ENCODE results near the gene BTD. TPM values are rescaled to one million over a fixed set of nuclear protein-coding genes. Genes with fewer than 3 reads are reported as not detected.

The BTD gene
- total RNA-seq (ENCODE audit: unreplicated experiment), result 13.1 TPM
- long read RNA-seq, full-length matches to known transcripts, result 8 of 11 reads
- long read RNA-seq, partial matches to known transcripts, result 3 of 11 reads
- long read RNA-seq, other reads (novel, unspliced or antisense), result 0 of 11 reads

GRCh38 chr3:15601399-15602145 is at the start of gene BTD, which contains the start of gene HACL1:
TSS of gene BTD (plus strand) at chr3:15601745. CDS start at chr3:15635440, 33,695 bp downstream.
TSS of gene HACL1 (minus strand) at chr3:15601569. CDS start at chr3:15601463, 106 bp downstream.
- peak; percentile 96 for DNase-seq (ENCODE audit: low spot score)

DNA sequence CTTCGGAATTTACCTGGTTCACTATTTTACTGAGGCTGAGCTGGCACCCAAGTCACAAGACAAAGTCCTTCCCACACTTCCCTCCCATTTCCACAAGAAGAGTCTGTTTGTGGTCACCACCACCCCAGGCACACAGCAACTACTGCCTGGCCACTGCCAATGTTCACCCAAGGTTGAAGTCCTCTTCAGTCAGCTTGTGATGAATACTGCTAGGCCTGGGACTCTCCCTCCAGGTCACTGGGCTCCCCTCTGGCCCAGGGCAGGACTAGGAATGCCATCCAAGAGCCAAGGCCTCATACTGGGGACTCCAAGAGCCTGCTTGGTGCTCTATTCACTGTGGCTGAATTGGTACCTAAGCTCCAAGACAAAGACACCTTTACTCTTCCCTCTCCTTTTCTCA is 49.6 kb upstream of the BTD start:
- no peak for DNase-seq (ENCODE audit: low spot score)
- no peaks in the 10 kb centered on the region for H3K9me3 Mint-ChIP-seq (ENCODE audit: unreplicated experiment)
- no peak overlapping the region for H3K27ac Mint-ChIP-seq (ENCODE audit: unreplicated experiment)
- H3K27me3 Mint-ChIP-seq (ENCODE audit: unreplicated experiment), result peaks cover 2% of the 10 kb centered on the region
- H3K4me3 Mint-ChIP-seq (ENCODE audit: unreplicated experiment), result no peak overlapping the region
- no peaks in the 10 kb centered on the region for H3K4me1 Mint-ChIP-seq (ENCODE audit: unreplicated experiment)
- no peak for TF ChIP-seq CTCF (IDR thresholded peaks at IDR 0.05; ENCODE audit: unreplicated experiment)
- H3K36me3 Mint-ChIP-seq (ENCODE audit: low read depth, unreplicated experiment), result peaks cover 4% of the 10 kb centered on the region

More at GRCh38 chr3:15601399-15602145, at the start of gene BTD, which contains the start of gene HACL1:
- Mint-ChIP-seq H3K27me3 (ENCODE audit: unreplicated experiment) (peaks cover 9% of the 10 kb centered on the region), H3K36me3 (ENCODE audit: low read depth, unreplicated experiment) (peaks cover 28% of the 10 kb centered on the region), H3K4me1 (ENCODE audit: unreplicated experiment) (peaks cover 20% of the 10 kb centered on the region), H3K4me3 (ENCODE audit: unreplicated experiment) (peak within 1 kb of the TSS; percentile 100), H3K27ac (ENCODE audit: unreplicated experiment) (peak within 1 kb of the TSS; percentile 94), H3K9me3 (ENCODE audit: unreplicated experiment) (no peaks in the 10 kb centered on the region)
- no peak for TF ChIP-seq CTCF (IDR thresholded peaks at IDR 0.05; ENCODE audit: unreplicated experiment)

- Mint-ChIP-seq H3K4me3 (ENCODE audit: unreplicated experiment) (no peak overlapping the region), H3K27me3 (ENCODE audit: unreplicated experiment) (peaks cover 2% of the 10 kb centered on the region), H3K9me3 (ENCODE audit: unreplicated experiment) (no peaks in the 10 kb centered on the region), H3K27ac (ENCODE audit: unreplicated experiment) (no peak overlapping the region), H3K36me3 (ENCODE audit: low read depth, unreplicated experiment) (peaks cover 4% of the 10 kb centered on the region), H3K4me1 (ENCODE audit: unreplicated experiment) (peaks cover 2% of the 10 kb centered on the region)
- TF ChIP-seq CTCF (IDR thresholded peaks at IDR 0.05; ENCODE audit: unreplicated experiment), result no peak
- no peak for DNase-seq (ENCODE audit: low spot score)
Measured at GRCh38 chr3:15553749-15554148, 47.8 kb upstream of the BTD start.

- peaks cover 2% of the 10 kb centered on the region for H3K4me1 Mint-ChIP-seq (ENCODE audit: unreplicated experiment)
- H3K4me3 Mint-ChIP-seq (ENCODE audit: unreplicated experiment), result no peak overlapping the region
- no peak for DNase-seq (ENCODE audit: low spot score)
- no peaks in the 10 kb centered on the region for H3K9me3 Mint-ChIP-seq (ENCODE audit: unreplicated experiment)
- no peak overlapping the region for H3K27ac Mint-ChIP-seq (ENCODE audit: unreplicated experiment)
- peaks cover 2% of the 10 kb centered on the region for H3K27me3 Mint-ChIP-seq (ENCODE audit: unreplicated experiment)
- peaks cover 9% of the 10 kb centered on the region for H3K36me3 Mint-ChIP-seq (ENCODE audit: low read depth, unreplicated experiment)
- TF ChIP-seq CTCF (IDR thresholded peaks at IDR 0.05; ENCODE audit: unreplicated experiment), result no peak
Measured at GRCh38 chr3:15556512-15556911, 45.0 kb upstream of the BTD start.

DNA sequence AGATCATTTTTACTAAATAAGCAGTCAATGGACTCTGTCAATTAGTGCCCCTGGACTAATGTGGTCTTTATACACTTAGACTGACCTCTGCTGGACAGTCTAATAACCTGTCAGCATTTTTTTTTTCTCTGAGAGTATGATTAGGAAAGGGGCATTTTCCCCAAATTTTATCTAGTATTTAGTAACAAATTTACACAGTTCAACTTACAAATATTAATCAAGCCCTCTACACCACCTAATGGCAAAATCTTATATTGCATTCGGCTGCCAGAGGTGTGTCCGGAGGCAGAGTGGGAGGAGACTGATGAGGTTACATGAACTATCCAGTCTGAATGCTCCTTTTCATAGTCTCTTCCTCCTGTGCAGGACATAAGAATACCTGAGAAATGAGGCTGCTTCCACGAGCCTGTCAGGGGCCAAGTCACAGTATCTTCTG is 44.0 kb upstream of the BTD start:
- H3K27ac Mint-ChIP-seq (ENCODE audit: unreplicated experiment), result no peak overlapping the region
- H3K4me1 Mint-ChIP-seq (ENCODE audit: unreplicated experiment), result peaks cover 2% of the 10 kb centered on the region
- DNase-seq (ENCODE audit: low spot score), result peak; percentile 60
- H3K9me3 Mint-ChIP-seq (ENCODE audit: unreplicated experiment), result no peaks in the 10 kb centered on the region
- peaks cover 7% of the 10 kb centered on the region for H3K36me3 Mint-ChIP-seq (ENCODE audit: low read depth, unreplicated experiment)
- TF ChIP-seq CTCF (IDR thresholded peaks at IDR 0.05; ENCODE audit: unreplicated experiment), result peak; percentile 68
- peaks cover 2% of the 10 kb centered on the region for H3K27me3 Mint-ChIP-seq (ENCODE audit: unreplicated experiment)
- no peak overlapping the region for H3K4me3 Mint-ChIP-seq (ENCODE audit: unreplicated experiment)

All from endothelial cell (in vitro differentiated cells).